GM19452 (cell line): ENCODE results near the gene KCNJ12.
A peak's percentile ranks its signal among the peaks of the same experiment; 100 is the strongest.
"Not testable (repeated sequence)": the region's sequence is repeated elsewhere in the genome, so short reads cannot be mapped to it uniquely, and the experiment has no call there.

Experiments used
- ATAC-seq: cut with Tn5 transposase; IDR thresholded peaks from one replicate; pipeline ENCODE4 v1.9.1; 2021; ENCODE audit not compliant: unreplicated experiment

Gene KCNJ12

GRCh38 chr17:21376081-21376758, at the start of gene KCNJ12:
Gene KCNJ12 (plus strand): TSS chr17:21376357. CDS start chr17:21415343, 38,986 bp downstream.
- no peak for ATAC-seq

- ATAC-seq: peak; percentile 58
Observed at GRCh38 chr17:21327921-21328320, 48.2 kb upstream of the KCNJ12 start.

GRCh38 chr17:21328778-21329177, 47.4 kb upstream of the KCNJ12 start:
- not testable (repeated sequence) for ATAC-seq

- no peak for ATAC-seq
Observed at GRCh38 chr17:21330436-21331160, 45.6 kb upstream of the KCNJ12 start.

- ATAC-seq: not testable (repeated sequence)
Observed at GRCh38 chr17:21336541-21337294, 39.4 kb upstream of the KCNJ12 start.

GRCh38 chr17:21337981-21338625, 38.1 kb upstream of the KCNJ12 start:
- ATAC-seq: not testable (repeated sequence)

GRCh38 chr17:21339011-21339410, 37.1 kb upstream of the KCNJ12 start:
- no peak for ATAC-seq

GRCh38 chr17:21339571-21339970, 36.6 kb upstream of the KCNJ12 start:
- not testable (repeated sequence) for ATAC-seq

- ATAC-seq: not testable (repeated sequence)
Observed at GRCh38 chr17:21340407-21340806, 35.8 kb upstream of the KCNJ12 start.

GRCh38 chr17:21341279-21341678, 34.9 kb upstream of the KCNJ12 start:
- not testable (repeated sequence) for ATAC-seq

GRCh38 chr17:21341925-21342540, 34.1 kb upstream of the KCNJ12 start:
- not testable (repeated sequence) for ATAC-seq

- not testable (repeated sequence) for ATAC-seq
Observed at GRCh38 chr17:21343061-21343949, 32.9 kb upstream of the KCNJ12 start.

GRCh38 chr17:21344801-21345200, 31.4 kb upstream of the KCNJ12 start:
- ATAC-seq: not testable (repeated sequence)

GRCh38 chr17:21345236-21345635, 30.9 kb upstream of the KCNJ12 start:
- no peak for ATAC-seq

- ATAC-seq: not testable (repeated sequence)
Observed at GRCh38 chr17:21346107-21346506, 30.1 kb upstream of the KCNJ12 start.

GRCh38 chr17:21346651-21347250, 29.4 kb upstream of the KCNJ12 start:
- ATAC-seq: not testable (repeated sequence)

- ATAC-seq: not testable (repeated sequence)
Observed at GRCh38 chr17:21347660-21348059, 28.5 kb upstream of the KCNJ12 start.

- ATAC-seq: peak; percentile 70
Observed at GRCh38 chr17:21348081-21348925, 27.9 kb upstream of the KCNJ12 start.
